ENCODE measurements around the gene TRIM56. TPM values are rescaled to one million over a fixed set of nuclear protein-coding genes. Genes with fewer than 3 reads are reported as not detected.

TRIM56 gene
- total and polyA plus RNA-seq, 9 of the 15 experiments (the other 6 are each of a cell fraction or from before 2014, with no cell fraction given) = 2.0 to 29.7 (median 11.6) TPM

DNA sequence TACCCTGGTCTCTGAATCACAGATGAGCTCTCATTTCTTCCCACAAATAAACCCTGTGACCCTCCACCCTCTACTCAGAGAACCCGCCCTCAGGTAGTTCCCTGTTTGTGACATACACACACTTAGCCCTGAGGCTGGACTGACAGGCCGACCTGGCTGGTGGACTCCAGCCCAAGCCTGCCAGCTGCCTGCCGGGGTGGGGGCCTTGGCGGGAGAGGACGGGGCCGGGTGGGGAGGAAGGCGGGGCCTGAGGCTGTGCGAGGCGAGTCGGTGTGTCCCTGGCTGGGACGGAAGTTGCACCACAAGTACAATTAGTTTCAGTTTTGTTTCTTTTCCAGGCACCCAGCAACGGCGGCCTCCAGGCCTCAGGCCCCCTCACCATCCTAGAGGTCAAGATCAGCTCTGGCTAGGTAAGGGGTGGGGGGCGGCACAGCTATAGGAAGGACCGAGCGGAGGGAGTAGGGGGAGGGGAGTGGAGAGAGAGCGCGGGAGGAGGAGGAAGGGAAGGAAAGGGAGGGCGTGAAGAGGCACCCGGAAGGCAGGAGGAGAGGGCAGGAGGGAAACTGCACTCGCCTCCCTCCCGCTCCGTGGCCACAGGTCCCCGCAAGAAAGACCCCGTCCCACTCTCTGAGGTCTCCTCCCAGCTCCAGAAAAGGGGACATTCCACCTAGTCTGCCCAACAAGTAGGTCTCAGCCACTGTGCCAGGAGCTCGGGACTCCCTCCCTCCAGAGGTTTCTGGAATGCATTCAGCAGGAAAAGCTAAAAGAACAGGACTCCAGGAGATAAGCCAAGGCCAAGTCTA lies at the start of gene TRIM56 (continued):
- TF ChIP-seq, protein P1, sequence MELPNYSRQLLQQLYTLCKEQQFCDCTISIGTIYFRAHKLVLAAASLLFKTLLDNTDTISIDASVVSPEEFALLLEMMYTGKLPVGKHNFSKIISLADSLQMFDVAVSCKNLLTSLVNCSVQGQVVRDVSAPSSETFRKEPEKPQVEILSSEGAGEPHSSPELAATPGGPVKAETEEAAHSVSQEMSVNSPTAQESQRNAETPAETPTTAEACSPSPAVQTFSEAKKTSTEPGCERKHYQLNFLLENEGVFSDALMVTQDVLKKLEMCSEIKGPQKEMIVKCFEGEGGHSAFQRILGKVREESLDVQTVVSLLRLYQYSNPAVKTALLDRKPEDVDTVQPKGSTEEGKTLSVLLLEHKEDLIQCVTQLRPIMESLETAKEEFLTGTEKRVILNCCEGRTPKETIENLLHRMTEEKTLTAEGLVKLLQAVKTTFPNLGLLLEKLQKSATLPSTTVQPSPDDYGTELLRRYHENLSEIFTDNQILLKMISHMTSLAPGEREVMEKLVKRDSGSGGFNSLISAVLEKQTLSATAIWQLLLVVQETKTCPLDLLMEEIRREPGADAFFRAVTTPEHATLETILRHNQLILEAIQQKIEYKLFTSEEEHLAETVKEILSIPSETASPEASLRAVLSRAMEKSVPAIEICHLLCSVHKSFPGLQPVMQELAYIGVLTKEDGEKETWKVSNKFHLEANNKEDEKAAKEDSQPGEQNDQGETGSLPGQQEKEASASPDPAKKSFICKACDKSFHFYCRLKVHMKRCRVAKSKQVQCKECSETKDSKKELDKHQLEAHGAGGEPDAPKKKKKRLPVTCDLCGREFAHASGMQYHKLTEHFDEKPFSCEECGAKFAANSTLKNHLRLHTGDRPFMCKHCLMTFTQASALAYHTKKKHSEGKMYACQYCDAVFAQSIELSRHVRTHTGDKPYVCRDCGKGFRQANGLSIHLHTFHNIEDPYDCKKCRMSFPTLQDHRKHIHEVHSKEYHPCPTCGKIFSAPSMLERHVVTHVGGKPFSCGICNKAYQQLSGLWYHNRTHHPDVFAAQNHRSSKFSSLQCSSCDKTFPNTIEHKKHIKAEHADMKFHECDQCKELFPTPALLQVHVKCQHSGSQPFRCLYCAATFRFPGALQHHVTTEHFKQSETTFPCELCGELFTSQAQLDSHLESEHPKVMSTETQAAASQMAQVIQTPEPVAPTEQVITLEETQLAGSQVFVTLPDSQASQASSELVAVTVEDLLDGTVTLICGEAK (IDR thresholded peaks at IDR 0.05) = peak; percentile 82
- TF ChIP-seq, protein P1 (CRISPR knock-in tag; IDR thresholded peaks at IDR 0.05) = no peak
- TF ChIP-seq CREM (IDR thresholded peaks at IDR 0.05; ENCODE audit: low read depth) = peak; percentile 45; the same call in 1 of the 2 replicates
- peak; percentile 83 for TF ChIP-seq OTX1 (CRISPR knock-in tag; IDR thresholded peaks at IDR 0.05)
- peak; percentile 92 for TF ChIP-seq ZKSCAN8 (CRISPR knock-in tag; IDR thresholded peaks at IDR 0.05)
- TF ChIP-seq EGR1 (conservative IDR thresholded peaks at IDR 0.05) = peak; percentile 65
- no peak for TF ChIP-seq CCAR2 (IDR thresholded peaks at IDR 0.05; ENCODE audit: low read depth, low read length)
- TF ChIP-seq CEBPB (tag; IDR thresholded peaks at IDR 0.05) = peak; percentile 72
- TF ChIP-seq, protein P2, sequence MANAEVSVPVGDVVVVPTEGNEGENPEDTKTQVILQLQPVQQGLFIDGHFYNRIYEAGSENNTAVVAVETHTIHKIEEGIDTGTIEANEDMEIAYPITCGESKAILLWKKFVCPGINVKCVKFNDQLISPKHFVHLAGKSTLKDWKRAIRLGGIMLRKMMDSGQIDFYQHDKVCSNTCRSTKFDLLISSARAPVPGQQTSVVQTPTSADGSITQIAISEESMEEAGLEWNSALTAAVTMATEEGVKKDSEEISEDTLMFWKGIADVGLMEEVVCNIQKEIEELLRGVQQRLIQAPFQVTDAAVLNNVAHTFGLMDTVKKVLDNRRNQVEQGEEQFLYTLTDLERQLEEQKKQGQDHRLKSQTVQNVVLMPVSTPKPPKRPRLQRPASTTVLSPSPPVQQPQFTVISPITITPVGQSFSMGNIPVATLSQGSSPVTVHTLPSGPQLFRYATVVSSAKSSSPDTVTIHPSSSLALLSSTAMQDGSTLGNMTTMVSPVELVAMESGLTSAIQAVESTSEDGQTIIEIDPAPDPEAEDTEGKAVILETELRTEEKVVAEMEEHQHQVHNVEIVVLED (CRISPR knock-in tag; IDR thresholded peaks at IDR 0.05) = no peak
- TF ChIP-seq L3MBTL2 (IDR thresholded peaks at IDR 0.05) = peak; percentile 43; the same call in 1 of the 2 replicates
- TF ChIP-seq MIER1 (IDR thresholded peaks at IDR 0.05; ENCODE audit: low read depth) = no peak
- 0 out of 2 replicates have a peak, but pooled peaks have one; percentile 37 for TF ChIP-seq CC2D1A (IDR thresholded peaks at IDR 0.05)
- peak; percentile 59 for TF ChIP-seq CHD2 (IDR thresholded peaks at IDR 0.05; ENCODE audit: low read depth, low read length)
- TF ChIP-seq NFIC (IDR thresholded peaks at IDR 0.05) = peak; percentile 32; the same call in 1 of the 2 replicates
- peak; percentile 69 to 75 for TF ChIP-seq NRF1 (conservative IDR thresholded peaks at IDR 0.05 in 1 of 2, IDR thresholded peaks at IDR 0.05 in 1 of 2)
- TF ChIP-seq, protein P3, sequence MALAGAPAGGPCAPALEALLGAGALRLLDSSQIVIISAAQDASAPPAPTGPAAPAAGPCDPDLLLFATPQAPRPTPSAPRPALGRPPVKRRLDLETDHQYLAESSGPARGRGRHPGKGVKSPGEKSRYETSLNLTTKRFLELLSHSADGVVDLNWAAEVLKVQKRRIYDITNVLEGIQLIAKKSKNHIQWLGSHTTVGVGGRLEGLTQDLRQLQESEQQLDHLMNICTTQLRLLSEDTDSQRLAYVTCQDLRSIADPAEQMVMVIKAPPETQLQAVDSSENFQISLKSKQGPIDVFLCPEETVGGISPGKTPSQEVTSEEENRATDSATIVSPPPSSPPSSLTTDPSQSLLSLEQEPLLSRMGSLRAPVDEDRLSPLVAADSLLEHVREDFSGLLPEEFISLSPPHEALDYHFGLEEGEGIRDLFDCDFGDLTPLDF (CRISPR knock-in tag; IDR thresholded peaks at IDR 0.05) = peak; percentile 70; the same call in 1 of the 2 replicates

Measured in K562 (cell line).